HFF-Myc (cell line): Measurements from ENCODE around the gene HDAC10.

Source experiments
- DNase-seq: peaks from one replicate; pipeline ENCODE4 v3.0.0-alpha.2; 2011; ENCODE audit warnings: low read depth; ENCODE audit errors: extremely low read depth
- H3K4me3 ChIP-seq: replicated peaks from 2 replicates; pipeline ENCODE4 v1.5.1; 2011; ENCODE audit warnings: low read depth, mild to moderate bottlenecking, control low read depth, low read length
- TF ChIP-seq, protein P1 (sequence below): IDR thresholded peaks from 2 replicates; pipeline ENCODE4 v1.5.1; 2012; ENCODE audit warnings: mild to moderate bottlenecking, low read depth, low read length, control low read depth; ENCODE audit errors: missing control alignments

HDAC10 gene

DNA sequence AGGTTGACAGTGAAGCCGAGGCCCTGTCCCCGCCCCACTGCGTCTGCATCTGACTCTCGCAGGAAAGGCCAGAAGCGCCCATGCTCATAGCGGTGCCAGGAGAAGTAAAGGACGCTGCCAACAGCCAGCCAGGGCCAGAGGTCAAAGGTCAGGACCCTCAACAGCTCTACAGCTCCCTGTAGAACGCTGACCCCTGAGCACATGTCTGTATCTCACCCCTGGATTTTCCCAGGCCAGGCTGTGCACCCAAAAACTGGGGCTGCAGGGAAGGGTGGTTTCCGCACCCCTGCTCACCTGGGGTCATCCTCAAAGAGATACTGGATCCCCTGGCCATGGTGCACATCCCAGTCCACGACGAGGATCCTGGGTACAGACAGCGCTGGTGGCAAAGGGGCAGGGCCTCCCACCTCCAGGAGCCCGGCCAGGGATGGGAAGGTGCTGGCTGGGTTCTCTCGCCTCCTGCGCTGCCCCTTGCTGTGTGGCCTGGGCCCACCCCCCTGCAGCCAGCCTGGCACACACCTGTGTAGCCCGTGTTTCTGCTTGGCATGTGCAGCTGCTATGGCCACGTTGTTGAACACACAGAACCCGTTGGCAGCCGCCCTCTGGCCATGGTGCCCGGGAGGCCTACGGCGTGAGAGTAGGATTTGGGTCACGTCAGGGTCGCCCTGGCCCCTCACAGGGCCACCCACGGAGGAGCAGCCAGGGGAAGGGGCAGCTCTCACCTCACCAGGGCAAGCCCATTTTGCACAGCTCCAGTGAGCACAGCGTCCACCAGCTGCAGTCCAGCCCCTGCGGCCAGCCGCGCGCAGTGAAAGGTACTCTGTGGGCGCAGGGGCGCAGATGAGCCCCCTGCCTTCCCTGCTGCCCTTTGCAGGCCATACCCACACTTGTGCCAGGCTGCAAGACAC, 1.5 kb downstream of the HDAC10 start:
- TF ChIP-seq, protein P1, sequence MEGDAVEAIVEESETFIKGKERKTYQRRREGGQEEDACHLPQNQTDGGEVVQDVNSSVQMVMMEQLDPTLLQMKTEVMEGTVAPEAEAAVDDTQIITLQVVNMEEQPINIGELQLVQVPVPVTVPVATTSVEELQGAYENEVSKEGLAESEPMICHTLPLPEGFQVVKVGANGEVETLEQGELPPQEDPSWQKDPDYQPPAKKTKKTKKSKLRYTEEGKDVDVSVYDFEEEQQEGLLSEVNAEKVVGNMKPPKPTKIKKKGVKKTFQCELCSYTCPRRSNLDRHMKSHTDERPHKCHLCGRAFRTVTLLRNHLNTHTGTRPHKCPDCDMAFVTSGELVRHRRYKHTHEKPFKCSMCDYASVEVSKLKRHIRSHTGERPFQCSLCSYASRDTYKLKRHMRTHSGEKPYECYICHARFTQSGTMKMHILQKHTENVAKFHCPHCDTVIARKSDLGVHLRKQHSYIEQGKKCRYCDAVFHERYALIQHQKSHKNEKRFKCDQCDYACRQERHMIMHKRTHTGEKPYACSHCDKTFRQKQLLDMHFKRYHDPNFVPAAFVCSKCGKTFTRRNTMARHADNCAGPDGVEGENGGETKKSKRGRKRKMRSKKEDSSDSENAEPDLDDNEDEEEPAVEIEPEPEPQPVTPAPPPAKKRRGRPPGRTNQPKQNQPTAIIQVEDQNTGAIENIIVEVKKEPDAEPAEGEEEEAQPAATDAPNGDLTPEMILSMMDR = no peak
- peak overlapping the region; percentile 74 for H3K4me3 ChIP-seq

DNA sequence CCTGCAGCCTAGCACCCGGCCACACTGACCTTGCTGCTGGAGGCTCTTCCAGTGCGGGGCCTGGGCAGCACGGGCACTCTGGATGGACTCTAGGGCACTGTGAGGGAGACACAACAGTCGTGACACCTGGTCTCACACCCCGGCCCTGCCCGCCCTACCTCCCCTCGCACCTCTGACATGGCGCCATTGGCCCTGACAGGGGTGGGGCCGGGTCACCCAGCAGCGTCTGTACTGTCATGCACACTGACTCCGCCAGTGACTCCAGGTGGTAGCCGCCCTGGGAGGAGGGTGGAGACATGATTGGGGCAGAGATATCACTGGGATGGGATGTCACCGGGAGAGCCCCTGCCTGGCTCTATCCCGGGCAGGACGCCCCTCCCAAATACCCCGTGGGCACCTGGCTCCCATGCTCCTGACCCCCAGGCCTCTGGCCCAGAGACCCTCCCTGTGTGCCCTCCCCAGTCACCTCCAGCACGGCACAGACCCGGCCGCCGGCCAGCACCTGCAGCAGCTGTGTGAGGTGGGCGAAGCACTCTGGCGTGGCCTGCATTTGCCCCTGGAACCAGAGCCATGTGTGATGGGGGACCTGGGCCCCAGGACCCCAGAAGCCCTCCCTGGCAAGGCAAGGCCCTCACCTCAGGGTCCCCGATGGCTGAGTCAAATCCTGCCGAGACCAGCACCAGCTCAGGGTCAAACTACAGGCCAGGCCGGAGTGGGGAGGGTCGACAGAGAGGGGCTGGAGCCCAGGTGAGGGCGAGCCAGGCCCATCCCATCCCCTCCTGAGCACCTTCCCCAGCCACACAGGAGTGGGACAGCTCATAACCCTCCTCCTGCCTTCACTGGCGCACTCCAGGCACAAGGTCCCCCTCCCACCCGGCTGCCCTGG, 2.6 kb downstream of the HDAC10 start:
- no peak for DNase-seq
- H3K4me3 ChIP-seq = no peak overlapping the region
- TF ChIP-seq, protein P1 = no peak

More for the DNA sequence above, 1.5 kb downstream of the HDAC10 start:
- DNase-seq = no peak

DNA sequence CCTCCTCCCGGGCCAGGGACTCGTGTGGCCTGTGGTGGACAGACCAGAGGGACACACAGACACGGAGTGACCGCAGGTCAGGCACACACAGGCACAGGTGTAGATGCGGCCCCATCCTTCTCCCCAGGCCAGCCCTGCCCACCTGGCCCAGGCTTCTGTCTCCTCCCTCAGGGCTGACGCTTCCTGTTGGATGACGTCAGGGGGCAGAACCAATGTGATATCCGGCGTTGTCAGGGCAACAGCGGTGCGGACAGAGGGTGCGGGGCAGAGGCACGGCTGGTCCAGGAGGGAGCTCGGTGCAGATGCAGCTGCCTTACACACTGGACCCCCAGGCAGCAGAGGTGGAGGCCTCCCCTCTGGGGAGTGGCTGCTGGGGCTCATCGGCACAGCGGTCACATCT, 3.3 kb downstream of the HDAC10 start:
- no peak overlapping the region for H3K4me3 ChIP-seq
- TF ChIP-seq, protein P1 = no peak
- no peak for DNase-seq

DNA sequence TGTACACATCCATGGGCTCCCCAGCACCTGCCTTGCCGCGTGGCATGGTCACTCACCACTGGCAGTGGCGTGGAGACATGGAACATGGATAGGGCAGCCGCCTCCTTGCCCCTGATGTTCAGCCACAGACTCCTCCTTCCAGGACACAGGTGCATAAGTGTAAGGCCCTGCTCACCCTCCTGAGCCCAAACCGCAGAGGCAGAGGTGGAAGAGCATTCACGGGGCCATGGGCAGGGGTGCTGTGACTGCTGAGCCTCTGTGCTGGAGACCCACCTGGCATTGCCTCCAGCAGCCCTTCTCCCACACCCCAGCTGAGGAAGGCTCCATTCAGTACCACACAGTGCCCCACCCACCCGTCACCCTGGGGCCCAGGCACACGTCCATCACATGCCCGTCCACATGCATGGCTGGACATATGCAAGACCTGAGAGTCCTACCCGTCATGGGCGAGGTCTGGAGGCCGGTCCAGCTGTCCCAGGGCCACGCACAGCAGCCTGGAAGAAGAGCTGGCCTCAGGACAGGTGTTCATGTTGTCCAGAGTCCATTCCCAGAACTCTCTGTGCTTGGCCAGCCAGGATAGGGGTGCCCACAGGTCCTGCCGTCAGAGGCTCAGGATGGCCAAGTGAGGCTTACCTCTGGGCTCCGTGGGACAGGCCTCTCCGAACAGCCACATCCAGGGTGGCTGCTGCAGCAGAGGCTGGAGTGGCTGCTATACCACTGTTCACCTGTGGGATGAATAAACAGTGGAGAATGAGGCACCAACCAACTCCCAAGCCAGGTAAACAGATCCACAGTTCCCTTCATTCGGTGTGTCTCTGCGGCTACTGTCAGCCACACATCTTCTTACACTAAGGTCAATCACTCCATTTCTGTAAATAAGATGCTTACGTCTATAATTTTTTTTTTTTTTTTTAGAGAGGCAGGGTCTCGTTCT, 4.6 kb downstream of the HDAC10 start:
- H3K4me3 ChIP-seq = peak overlapping the region; percentile 95
- TF ChIP-seq, protein P1 = no peak
- no peak for DNase-seq

DNA sequence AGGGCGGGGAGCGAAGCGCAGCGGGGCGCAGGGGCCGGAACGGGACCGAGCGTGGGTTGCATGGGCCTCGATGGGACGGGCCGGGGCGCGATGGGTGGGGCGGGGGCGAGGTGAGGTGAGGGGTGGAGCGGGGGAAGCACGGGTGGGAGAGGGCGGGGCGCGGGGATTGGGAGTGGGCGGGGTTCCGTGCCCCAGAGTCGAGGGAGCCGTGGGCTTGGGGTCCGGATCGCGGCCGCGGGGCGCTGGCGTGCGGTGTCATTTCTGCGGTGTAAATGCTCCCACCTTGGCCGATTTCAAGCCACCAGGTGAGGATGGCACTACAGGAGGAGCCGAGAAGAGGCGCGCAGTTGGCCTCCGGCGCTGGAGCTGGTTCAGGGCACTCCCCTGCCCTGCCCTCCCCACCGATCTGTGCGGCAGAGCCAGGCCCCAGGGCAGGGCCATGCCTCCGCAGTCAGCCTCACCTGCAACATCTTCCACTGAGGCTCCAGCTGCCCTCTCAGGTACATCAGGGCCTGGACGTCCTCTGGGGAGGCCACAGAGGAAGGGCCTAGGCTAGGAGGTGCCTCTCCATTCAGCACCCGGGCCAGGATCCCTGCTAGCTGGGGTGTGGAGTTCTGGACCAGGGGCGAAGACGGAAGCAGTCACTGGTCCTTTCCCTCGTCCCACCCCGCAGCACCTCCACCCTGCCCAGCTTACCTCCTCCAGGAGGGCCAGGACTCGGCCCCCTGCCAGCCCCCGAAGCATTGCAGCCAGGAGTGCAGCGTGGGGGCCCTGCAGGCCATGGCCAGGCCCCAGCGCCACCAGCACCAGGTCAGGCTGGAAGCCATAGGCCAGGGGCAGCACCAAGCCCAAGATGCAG, 5.6 kb downstream of the HDAC10 start:
- TF ChIP-seq, protein P1 = no peak
- no peak for DNase-seq
- peak overlapping the region; percentile 95 for H3K4me3 ChIP-seq
